Cardiac fibroblast (primary cell): ENCODE data around the gene TUBB4B.

Experiments
- DNase-seq, 2 donors: peaks; one replicate each; pipeline versions ENCODE4 v3.0.0 to v3.0.0-alpha.2; 2010; ENCODE audit warnings: low read depth in 2 of 2
- H3K4me3 ChIP-seq, 2 donors: replicated peaks in 1 of 2; 1 replicate in 1 of 2; 2 replicates in 1 of 2; pipeline ENCODE4 v1.5.1; 2011; ENCODE audit warnings: low read depth in 2 of 2, low read length in 2 of 2, mild to moderate bottlenecking in 2 of 2, moderate library complexity in 1 of 2
- TF ChIP-seq, protein P1 (sequence below): IDR thresholded peaks from one replicate; pipeline ENCODE4 v1.5.1; 2011; ENCODE audit warnings: low read depth, mild to moderate bottlenecking, low read length, inconsistent platforms

TUBB4B gene

DNA sequence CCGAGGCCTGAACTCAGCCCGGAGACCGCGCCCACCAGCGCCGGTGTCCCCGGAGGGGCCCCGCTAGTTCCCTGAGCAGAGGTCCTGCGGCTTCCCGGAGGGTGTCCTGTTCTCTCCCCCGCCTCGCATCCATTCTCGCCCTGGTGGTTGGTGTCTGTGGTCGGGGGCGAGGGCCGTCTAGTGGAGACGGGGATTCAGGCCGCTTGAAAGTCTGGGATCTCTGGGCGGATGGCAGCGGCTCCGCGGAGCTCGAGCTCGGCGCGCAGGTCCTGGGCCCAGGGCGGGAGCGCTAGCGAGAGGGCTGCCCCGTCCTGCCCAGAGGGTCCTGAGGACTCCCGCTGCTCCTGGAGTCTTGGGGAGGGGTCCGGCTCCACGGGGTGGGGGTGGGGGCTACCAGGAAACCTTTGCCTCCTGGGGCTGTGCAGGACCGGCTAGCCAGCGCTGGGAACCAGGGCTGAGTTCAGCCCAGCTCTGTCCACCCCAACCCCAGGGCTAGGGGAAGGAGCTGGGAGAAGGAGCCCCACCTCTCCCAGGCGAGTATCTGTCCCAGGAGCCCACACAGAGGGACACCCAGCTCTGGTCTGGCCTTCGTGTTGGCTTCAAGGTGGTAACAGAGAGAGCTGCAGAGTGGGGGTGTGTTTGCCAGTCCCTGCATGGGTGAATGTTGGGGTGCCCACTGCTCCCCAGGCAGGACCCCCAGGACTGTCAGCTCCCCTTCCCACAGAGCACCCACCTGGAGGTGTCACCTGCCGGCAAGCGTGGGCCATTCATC, 40.4 kb downstream of the TUBB4B start:
- TF ChIP-seq, protein P1, sequence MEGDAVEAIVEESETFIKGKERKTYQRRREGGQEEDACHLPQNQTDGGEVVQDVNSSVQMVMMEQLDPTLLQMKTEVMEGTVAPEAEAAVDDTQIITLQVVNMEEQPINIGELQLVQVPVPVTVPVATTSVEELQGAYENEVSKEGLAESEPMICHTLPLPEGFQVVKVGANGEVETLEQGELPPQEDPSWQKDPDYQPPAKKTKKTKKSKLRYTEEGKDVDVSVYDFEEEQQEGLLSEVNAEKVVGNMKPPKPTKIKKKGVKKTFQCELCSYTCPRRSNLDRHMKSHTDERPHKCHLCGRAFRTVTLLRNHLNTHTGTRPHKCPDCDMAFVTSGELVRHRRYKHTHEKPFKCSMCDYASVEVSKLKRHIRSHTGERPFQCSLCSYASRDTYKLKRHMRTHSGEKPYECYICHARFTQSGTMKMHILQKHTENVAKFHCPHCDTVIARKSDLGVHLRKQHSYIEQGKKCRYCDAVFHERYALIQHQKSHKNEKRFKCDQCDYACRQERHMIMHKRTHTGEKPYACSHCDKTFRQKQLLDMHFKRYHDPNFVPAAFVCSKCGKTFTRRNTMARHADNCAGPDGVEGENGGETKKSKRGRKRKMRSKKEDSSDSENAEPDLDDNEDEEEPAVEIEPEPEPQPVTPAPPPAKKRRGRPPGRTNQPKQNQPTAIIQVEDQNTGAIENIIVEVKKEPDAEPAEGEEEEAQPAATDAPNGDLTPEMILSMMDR: no peak
- peak overlapping the region in 1 of 2 donors; percentile 5 for H3K4me3 ChIP-seq
- no peak for DNase-seq

DNA sequence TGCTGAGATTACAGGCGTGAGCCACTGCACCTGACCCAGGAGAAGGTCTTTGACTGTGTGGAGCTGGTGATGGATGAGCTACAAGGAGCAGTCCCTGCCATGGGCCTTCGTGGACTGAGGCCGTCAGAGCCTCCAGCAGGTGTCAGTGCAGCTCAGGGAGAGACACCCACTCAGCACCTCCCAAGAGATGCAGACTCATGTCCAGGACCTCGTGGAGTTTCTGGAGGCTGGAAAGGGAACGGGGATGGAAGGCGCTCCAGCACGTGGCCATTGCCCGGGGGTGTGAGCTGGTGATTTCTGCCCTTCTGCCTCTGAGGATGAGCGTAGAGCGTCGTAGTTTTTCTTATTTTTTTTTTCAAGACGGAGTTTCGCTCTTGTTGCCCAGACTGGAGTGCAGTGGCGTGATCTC, 45.9 kb downstream of the TUBB4B start:
- TF ChIP-seq, protein P1: peak; percentile 71
- no peak overlapping the region for H3K4me3 ChIP-seq
- peak; percentile 67 to 78 for DNase-seq

DNA sequence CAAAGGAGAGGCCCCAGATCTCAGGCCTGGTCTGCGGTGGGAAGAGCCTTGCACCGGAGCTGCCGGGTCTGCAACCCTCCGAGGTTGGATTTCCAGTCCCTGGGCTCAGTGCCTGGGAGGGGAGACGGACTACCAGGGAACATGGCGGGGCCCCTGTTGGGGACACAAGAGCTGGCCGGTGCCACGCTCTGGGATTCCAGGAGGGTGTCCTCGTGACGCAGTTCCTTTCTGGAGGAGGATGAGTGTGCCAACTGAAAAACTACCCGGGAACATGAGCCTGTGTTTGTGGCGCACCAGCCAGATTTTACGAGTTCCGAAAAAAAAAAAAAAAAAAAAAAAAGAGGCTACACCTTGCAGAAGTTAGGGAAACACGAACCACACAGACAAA, 52.0 kb downstream of the TUBB4B start:
- TF ChIP-seq, protein P1: no peak
- no peak for DNase-seq
- no peak overlapping the region for H3K4me3 ChIP-seq
